RWPE2 (cell line): ENCODE results near the gene HOXB6.

ENCODE experiments used
- ATAC-seq: fragments of 200-7000 bp; cut with Tn5 transposase; 3 replicates; pipeline ENCODE4 v1.9.1; 2021; ENCODE audit warnings: low read depth
- DNase-seq: peaks from one replicate; pipeline ENCODE4 v3.0.0-alpha.2; 2020; ENCODE audit warnings: low spot score
- H3K27ac ChIP-seq: fragments of 450-650 bp; 2 replicates; pipeline ENCODE4 v1.5.1; 2017; ENCODE audit warnings: mild to moderate bottlenecking; ENCODE audit not compliant: poor library complexity, severe bottlenecking
- H3K27me3 ChIP-seq: fragments of 250-450 bp; sonication (Bioruptor Pico); 2 replicates; pipeline ENCODE4 v1.5.1; 2021; ENCODE audit warnings: mild to moderate bottlenecking, moderate library complexity; ENCODE audit not compliant: insufficient read depth, poor library complexity, severe bottlenecking
- H3K36me3 ChIP-seq: fragments of 250-450 bp; sonication (Bioruptor Pico); 2 replicates; pipeline ENCODE4 v1.5.1; 2020; ENCODE audit warnings: low read depth, mild to moderate bottlenecking, moderate library complexity
- H3K4me1 ChIP-seq: fragments of 250-450 bp; sonication (Bioruptor Pico); 2 replicates; pipeline ENCODE4 v1.5.1; 2021; ENCODE audit warnings: mild to moderate bottlenecking, moderate library complexity; ENCODE audit not compliant: insufficient read depth, poor library complexity, severe bottlenecking
- H3K4me3 ChIP-seq: fragments of 250-450 bp; sonication (Bioruptor Pico); 2 replicates; pipeline ENCODE4 v1.5.1; 2021; ENCODE audit warnings: mild to moderate bottlenecking, moderate library complexity; ENCODE audit not compliant: severe bottlenecking
- H3K9me3 ChIP-seq: fragments of 250-450 bp; sonication (Bioruptor Pico); 2 replicates; pipeline ENCODE4 v1.5.1; 2021; ENCODE audit warnings: mild to moderate bottlenecking, moderate library complexity; ENCODE audit not compliant: severe bottlenecking
- CTCF ChIP-seq: fragments of 450-650 bp; IDR thresholded peaks from one replicate; pipeline ENCODE4 v1.5.1; 2017; ENCODE audit warnings: mild to moderate bottlenecking, moderate library complexity; ENCODE audit not compliant: poor library complexity, severe bottlenecking

The HOXB6 gene

GRCh38 chr17:48606892-48607614 lies 2.3 kb upstream of the HOXB6 start:
- Histone ChIP-seq H3K27ac (no peak overlapping the region), H3K9me3 (no peaks in the 10 kb centered on the region), H3K36me3 (no peaks in the 10 kb centered on the region), H3K27me3 (no peaks in the 10 kb centered on the region), H3K4me1 (peaks cover 12% of the 10 kb centered on the region), H3K4me3 (no peak overlapping the region)
- ATAC-seq (no peak), DNase-seq (no peak)
- TF ChIP-seq CTCF, result no peak

GRCh38 chr17:48605991-48606891 lies 1.5 kb upstream of the HOXB6 start:
- ATAC-seq (no peak), DNase-seq (no peak)
- Histone ChIP-seq H3K9me3 (no peaks in the 10 kb centered on the region), H3K27ac (no peak overlapping the region), H3K36me3 (no peaks in the 10 kb centered on the region), H3K4me3 (no peak overlapping the region), H3K27me3 (no peaks in the 10 kb centered on the region), H3K4me1 (peaks cover 18% of the 10 kb centered on the region)
- TF ChIP-seq CTCF, result no peak

- H3K9me3 ChIP-seq, result no peaks in the 10 kb centered on the region
- TF ChIP-seq CTCF, result no peak
- peak overlapping the region; percentile 86 for H3K27ac ChIP-seq
- H3K4me3 ChIP-seq, result no peak overlapping the region
- no peaks in the 10 kb centered on the region for H3K27me3 ChIP-seq
- peaks cover 18% of the 10 kb centered on the region for H3K4me1 ChIP-seq
- DNase-seq, result no peak
- no peak for ATAC-seq
- no peaks in the 10 kb centered on the region for H3K36me3 ChIP-seq
Observed at GRCh38 chr17:48605409-48605919, 678 bp upstream of the HOXB6 start.

- peak; percentile 18 for TF ChIP-seq CTCF
- no peaks in the 10 kb centered on the region for H3K27me3 ChIP-seq
- peak; percentile 72 for ATAC-seq
- H3K4me3 ChIP-seq, result peak overlapping the region; percentile 52
- peaks cover 13% of the 10 kb centered on the region for H3K4me1 ChIP-seq
- peak overlapping the region; percentile 86 for H3K27ac ChIP-seq
- H3K9me3 ChIP-seq, result no peaks in the 10 kb centered on the region
- DNase-seq, result no peak
- H3K36me3 ChIP-seq, result no peaks in the 10 kb centered on the region
Observed at GRCh38 chr17:48603959-48604769, 622 bp downstream of the HOXB6 start.
